GM19438 (cell line): ENCODE measurements around the gene CPEB4.

Experiments used
- ATAC-seq: cut with Tn5 transposase; IDR thresholded peaks from one replicate; pipeline ENCODE4 v1.9.1; 2021; ENCODE audit warnings: low read depth; ENCODE audit not compliant: unreplicated experiment

Gene CPEB4

GRCh38 chr5:173909199-173909598 lies 21.1 kb downstream of the CPEB4 start:
- no peak for ATAC-seq

DNA sequence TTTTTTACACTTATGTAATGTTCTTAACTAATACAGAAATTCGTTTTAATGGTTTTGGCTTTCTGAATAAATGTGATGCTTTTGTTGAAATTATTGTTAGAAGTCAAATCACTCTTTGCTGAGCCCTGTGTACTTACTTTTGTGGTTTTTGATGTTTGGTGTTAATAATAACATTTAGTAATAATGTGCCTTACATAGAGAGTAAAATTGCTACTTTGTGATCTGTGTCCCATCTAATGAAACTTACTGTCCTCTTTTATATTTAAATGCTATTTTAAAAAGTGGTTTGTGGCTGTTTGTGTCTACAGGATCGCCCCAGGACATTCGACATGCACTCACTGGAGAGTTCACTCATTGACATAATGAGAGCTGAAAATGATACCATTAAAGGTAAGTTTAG lies 22.1 kb downstream of the CPEB4 start:
- ATAC-seq, result no peak

DNA sequence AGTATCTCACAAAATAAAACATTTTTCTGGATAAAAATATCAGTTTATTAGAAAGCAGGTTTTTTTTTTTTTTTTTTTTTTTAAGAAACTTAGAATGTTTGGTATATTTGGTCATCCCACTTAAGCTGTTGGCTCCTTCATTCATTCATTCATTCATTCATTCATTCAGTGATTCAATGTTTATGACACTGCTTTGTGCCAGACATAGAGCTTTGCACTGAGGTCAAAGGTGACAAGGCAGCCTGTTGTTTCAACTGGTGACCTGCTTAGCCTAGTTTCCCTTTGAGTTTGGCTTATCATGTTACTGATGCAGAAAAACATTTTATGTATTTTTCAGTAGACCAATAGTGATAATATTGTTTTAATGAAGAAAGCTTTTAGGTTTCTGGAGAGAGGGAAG lies 23.5 kb downstream of the CPEB4 start:
- no peak for ATAC-seq

DNA sequence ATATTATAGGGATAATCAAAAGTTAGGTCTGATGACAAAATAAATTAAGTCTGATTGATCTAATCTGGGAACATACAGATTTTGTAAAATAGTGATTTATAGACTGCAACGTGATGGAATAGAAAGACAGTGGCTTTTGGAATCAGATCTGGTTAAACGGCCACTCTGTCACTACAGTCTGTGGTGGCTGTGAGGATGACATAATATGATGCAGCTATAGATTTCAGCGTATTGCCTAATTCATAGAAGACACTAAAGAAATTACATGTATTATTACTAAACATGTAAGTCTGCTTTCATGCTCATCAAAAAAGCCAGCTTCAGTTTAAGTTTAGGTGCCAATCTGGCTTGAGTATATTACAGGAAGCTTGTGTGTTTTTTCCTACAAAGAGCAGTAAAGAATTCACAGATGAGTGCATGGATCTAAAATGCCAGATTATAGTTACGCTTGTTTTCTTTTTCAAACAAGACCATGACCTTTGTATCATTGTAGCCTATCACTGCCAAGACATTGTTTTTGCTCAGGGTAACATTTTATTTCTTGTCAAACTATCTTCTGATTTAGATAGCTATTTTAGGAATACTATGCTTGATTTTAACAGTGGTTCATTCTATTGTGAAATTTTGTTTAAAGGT lies 25.7 kb downstream of the CPEB4 start:
- no peak for ATAC-seq

GRCh38 chr5:173915310-173916014 lies 27.3 kb downstream of the CPEB4 start:
- no peak for ATAC-seq

DNA sequence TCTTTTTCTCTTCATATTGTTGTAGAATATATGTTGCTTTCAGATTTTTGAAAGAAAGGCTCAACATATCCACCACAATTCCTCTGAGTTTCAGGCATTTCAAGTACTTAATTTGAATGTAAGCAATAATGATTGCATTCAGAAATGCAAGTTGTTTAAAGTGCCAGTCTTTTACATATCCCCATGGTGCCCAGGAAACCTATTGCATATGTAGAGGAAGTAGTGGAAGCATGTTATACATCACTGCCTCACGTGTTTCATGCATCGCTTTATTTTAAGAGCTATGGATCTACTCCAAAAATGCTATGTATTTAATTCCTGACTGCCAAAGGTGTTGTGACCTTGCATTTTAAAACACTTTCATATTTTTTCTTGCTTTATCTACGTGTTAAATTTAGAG lies 28.1 kb downstream of the CPEB4 start:
- no peak for ATAC-seq

GRCh38 chr5:173917788-173918786 lies 29.9 kb downstream of the CPEB4 start:
- peak; percentile 97 for ATAC-seq

GRCh38 chr5:173919443-173919842 lies 31.3 kb downstream of the CPEB4 start:
- no peak for ATAC-seq

- no peak for ATAC-seq
Observed at GRCh38 chr5:173920024-173920753, 32.0 kb downstream of the CPEB4 start.

GRCh38 chr5:173920866-173921555 lies 32.9 kb downstream of the CPEB4 start:
- ATAC-seq, result no peak

DNA sequence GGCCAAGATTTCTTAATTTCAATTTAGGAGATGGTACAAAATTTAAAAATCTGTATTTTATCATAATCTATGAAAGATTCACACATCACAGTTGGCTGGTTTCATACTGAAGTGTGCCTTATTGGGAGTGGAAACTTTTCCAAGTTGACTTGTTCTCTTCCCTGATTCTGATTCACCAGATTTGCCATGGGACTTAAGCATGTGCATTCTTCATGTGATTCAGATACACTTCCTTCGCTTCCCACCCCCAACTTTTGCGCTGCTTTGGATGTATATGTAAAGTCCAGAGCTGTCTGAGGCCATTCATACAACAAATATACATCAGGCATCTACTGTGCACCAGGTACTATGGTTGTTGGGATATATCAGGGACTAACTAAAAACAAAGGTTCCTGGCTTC lies 34.4 kb downstream of the CPEB4 start:
- no peak for ATAC-seq

GRCh38 chr5:173923218-173924095 lies 35.3 kb downstream of the CPEB4 start:
- no peak for ATAC-seq

- ATAC-seq, result no peak
Observed at GRCh38 chr5:173924899-173925298, 36.8 kb downstream of the CPEB4 start.

DNA sequence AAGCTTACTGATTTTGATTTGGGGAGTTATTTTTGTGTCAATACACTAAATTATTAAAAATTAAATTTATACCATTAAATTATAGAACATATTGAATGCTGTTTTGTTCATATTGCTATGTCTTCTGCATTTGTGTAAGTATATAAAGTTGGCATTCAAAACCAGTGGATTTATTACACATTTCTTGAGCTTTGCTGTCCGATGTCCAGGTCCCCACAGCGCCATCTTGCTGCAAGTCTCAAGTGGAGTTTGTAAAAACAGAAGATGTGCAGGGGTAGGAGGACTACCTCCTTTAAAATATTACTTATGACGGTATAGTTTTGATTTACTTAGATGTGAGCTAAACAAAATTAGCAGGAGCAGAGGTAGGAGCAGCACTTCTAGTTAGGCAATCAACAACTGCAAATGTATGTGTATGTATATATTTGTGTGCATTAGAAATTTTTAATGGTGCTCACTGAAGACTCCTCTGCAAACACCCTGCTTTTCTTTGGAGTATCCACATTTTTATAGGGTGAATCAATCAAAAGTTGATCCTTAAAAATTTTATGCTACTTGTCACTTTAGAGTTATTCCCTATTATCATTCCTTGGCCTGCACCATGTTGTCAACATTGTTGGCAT lies 37.4 kb downstream of the CPEB4 start:
- ATAC-seq, result no peak

- no peak for ATAC-seq
Observed at GRCh38 chr5:173926359-173926758, 38.2 kb downstream of the CPEB4 start.

GRCh38 chr5:173928871-173929574 lies 40.9 kb downstream of the CPEB4 start:
- no peak for ATAC-seq

GRCh38 chr5:173932695-173933139 lies 44.6 kb downstream of the CPEB4 start:
- ATAC-seq, result no peak

DNA sequence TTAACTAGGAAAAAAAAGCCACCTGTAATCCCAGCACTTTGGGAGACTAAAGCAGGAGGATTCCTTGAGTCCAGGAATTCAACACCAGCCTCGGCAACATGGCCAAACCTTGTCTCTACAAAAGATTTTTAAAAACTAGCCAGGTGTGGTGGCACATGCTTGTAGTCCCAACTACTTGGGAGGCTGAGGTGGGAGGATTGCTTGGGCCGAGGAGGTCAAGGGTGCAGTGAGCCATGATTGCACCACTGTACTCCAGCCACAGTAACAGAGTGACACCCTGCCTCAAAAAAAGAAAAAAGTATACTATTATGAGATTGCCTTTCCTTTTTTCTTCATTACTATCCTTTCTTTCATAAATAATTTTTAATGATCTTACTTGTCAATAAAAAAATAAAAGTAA lies 45.8 kb downstream of the CPEB4 start:
- no peak for ATAC-seq
